HG03064 (cell line): ENCODE data around the gene MEF2D.

Source experiments
- ATAC-seq: cut with Tn5 transposase; IDR thresholded peaks from one replicate; pipeline ENCODE4 v1.9.1; 2021; ENCODE audit warnings: low read depth; ENCODE audit not compliant: unreplicated experiment

The MEF2D gene

GRCh38 chr1:156489166-156489934 is 11.2 kb downstream of the MEF2D start:
- peak; percentile 22 for ATAC-seq

DNA sequence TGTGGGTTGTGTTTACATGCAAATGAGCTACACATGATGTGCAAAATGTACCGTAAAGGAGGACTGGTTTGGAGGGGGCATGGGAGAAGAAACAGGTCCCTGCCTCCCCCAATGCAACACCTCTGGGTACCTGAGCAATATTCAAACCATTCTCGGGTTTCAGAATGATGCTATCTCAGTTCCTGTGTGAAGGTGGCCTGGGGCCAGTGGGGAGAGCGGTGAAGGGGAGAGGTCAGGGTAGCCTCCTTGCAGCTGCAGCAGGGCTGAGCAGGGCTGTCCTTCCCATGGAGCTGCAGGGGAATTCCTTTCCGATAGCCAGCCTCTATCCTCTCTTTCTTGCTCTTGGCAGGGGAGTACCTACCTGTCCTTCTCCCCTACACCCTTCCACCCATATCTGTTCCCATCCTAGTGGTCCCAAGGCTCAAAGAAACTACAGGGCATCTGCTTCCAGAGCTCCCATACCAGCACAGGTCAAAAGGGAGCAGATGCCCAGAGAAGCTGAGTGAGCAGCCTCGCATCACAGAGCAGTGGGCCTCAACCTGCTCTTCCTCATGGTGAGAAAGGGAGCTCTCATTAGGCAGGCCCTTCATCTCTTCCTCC is 11.9 kb downstream of the MEF2D start:
- ATAC-seq = peak; percentile 45

DNA sequence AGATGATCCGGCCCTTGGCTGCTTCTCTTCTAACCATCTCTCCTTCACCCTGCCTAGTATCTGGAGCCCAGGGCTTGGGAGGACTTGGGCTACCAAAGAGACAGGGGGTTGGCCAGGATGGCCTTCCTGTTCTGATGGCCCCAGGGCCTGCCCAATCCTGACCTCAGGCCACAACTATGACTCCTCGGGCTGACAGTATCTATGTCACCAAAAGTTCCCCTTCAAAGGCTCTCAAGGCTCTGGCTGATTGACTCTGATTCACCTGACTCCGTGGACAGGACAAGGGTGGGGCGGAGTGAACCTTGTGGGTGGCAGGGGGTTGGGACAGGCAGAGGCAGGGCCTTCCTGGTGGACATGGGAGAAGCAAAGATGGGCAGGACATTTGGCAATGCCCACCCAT is 12.7 kb downstream of the MEF2D start:
- ATAC-seq = no peak

- no peak for ATAC-seq
Measured at GRCh38 chr1:156486421-156487344, 13.9 kb downstream of the MEF2D start.

GRCh38 chr1:156485984-156486383 is 14.6 kb downstream of the MEF2D start:
- ATAC-seq = no peak

- no peak for ATAC-seq
Measured at GRCh38 chr1:156484480-156485058, 16.0 kb downstream of the MEF2D start.

- ATAC-seq = no peak
Measured at GRCh38 chr1:156483397-156483796, 17.2 kb downstream of the MEF2D start.

GRCh38 chr1:156482276-156482675 is 18.3 kb downstream of the MEF2D start:
- ATAC-seq = no peak

GRCh38 chr1:156481527-156481926 is 19.0 kb downstream of the MEF2D start:
- no peak for ATAC-seq

GRCh38 chr1:156480411-156481192 is 20.0 kb downstream of the MEF2D start:
- no peak for ATAC-seq

DNA sequence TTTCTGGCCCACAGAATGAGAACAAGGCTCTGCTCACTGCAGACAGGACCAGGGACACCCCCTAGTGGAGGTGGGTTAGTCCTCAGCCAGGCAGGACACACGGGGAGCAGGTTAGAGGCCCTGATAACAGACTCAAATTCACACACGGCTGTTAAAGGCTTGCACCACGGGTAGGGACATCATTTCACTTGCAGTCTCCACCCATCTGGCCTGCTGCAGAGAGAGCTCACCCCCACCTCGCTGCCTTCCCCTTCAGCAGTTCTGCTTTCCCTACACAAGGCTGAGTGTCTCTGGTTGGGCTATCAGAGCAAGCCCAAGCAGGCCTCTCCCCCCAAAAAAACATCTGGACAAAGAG is 20.6 kb downstream of the MEF2D start:
- no peak for ATAC-seq

DNA sequence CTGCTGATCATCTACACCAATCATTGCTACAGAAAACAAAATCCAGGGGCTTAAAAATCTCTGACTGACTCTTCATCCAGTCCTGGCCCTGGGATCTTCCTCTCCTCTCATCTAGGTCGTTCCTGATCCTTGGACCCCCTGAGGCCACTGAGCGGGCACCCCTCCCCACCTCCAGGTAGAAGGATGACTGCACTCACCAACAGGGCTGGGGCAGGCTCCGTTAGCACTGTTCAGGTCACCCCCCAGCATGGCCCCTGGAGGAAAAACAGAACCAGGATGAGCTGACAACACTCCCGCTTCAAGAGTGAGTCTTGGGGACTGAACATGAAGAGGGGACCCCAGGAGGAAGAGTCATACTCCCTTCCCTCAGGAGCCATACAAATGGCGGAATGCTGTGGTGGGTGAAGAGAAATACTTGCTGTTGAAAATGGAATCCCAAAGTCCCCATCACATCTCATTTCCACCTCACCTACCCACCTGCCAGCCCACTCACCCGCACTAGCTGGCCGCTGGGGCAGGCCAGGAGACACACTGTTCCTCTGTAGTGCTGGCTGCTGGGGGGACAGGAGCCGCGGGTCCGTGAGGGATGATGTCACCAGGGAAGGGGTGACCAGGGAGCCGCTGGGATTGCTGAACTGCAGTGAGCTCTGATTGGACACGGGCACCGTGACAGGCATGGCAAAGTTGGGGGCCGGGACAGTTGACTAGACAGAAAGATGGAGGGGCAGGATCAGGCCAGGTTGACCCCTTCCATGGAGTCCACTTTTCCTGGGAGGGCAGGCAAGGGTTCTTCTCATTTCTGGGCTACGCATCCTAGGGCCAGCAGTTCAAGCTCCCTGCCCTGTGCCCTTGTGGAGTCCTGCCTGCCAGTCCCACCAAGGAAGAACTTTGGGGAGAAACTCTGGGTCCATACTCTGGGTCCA is 21.2 kb downstream of the MEF2D start:
- no peak for ATAC-seq

DNA sequence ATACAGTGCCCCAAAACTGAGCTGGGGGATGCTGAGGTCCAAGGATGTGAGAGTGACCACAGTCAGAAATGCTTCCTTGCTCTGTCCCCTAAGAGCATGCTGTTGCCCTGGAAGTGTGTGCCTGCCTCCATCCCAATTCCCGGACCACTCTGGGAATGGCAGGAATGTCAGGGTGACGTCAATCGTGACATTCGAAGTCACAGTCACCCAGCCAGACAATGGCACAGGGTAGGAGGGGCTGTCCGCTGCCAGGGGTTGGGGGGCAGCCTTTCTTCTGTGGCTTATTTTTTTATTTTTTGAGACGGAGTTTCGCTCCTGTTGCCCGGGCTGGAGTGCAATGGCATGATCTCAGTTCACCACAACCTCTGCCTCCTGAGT is 22.3 kb downstream of the MEF2D start:
- no peak for ATAC-seq

- no peak for ATAC-seq
Measured at GRCh38 chr1:156477526-156478249, 22.9 kb downstream of the MEF2D start.

DNA sequence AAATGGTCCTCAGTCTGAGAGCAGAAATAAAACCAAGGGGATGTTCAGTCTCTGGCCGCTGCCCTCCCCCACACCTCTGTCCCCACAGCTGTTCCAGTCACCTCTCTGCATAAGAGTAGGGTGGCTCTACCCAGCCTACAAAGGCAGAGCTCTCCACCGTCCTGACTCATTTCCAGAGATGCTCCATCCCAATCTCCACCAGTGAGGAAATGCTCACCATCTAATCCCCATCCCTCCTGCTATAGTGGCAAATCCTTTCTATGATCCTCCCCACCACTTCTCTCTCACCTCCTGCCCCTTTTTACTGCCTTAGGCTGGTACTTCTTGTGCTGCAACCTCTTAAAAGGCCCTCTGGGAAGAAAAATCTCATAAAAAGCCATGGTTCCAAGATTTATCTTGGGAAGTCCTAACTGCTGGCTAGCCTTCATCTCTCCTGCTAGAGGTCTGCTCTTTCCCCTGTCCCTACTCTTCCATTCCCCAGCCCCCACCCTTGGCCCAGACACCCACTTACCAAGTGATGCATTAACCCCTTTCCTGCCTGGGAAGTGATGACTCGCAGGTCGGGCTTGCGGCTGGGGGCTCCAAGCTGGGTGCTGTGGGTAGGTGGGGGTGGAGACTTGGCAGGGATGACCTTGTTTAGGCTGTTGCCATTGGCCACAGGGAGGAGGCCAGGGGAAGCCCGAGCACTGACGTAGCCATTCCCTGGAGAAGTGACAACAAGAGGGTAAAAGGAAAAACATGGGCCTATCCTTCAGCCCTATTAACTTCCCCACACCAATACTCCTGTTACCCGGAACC is 23.9 kb downstream of the MEF2D start:
- ATAC-seq = no peak

DNA sequence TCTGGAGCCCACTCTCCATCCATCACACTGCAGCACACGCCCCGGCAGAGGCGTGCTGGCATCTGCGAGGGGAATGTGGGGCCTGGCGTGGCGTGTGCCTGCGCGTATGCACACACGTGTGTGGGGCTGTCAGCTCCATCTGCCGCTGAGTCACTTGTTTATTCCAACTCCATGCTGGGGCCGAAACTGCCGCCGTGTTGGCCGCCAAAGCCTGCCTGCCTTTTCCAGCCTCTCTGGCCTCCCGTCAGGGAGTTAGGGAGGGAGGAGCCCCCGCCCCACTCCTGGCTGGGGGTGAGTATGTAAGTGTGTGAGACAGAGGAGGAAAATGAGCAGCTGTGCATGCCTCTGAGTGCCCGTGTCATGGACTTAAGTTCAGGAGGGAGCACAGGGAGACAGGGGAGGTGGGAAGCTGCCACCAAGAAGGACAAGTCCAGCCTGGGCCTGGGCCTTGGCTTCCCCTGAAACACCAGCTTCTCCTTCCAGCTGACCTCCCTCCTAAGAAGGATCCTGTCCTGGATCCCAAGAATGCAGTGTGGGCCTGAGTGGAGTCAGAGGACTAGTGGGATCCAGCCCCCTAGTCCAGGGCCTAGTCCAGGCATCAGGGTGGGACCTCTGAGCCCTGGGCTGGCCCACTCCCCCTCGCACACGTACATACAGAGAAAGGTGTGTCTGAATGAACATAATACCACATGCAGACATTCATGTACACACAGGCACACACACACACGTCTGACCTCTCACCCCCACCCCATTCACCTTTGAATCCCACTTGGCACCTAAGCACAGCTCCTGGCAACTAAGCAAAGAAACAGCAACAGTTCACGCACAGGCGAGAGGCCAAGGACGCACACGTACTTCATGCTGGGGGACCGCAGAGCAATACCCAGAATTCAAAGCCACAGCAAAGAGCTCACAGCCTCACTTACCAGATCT is 24.7 kb downstream of the MEF2D start:
- no peak for ATAC-seq

DNA sequence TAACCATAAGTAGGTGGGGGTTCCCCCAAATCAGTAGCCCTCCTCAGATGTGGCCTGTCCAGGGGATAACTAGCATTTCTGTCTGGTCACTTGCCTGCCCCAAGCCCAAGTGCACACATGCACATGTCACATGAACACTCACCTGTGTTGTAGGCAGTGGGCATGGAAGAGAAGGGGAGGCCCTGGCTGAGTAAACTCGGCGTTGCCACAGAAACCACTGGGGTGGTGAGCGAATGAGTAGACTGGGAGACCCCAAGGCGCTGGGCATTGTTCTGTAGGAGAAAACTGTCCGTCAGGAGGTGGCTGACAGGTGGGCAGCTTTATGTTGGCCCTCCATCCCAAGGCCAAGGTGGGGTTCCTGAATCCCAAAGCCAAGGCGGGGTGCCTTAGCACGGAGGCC is 25.6 kb downstream of the MEF2D start:
- ATAC-seq = no peak
